GM21786 (cell line): ENCODE data around the gene TAAR2.
"Not testable (repeated sequence)": the region's sequence is repeated elsewhere in the genome, so short reads cannot be mapped to it uniquely, and the experiment has no call there.

Experiments used
- ATAC-seq: cut with Tn5 transposase; IDR thresholded peaks from one replicate; pipeline ENCODE4 v1.9.1; 2021; ENCODE audit not compliant: unreplicated experiment

Gene TAAR2

GRCh38 chr6:132624175-132624574 lies at the start of gene TAAR2:
TSS of gene TAAR2 (minus strand) at chr6:132624275. CDS start at chr6:132624275, 0 bp downstream.
- ATAC-seq, result no peak

DNA sequence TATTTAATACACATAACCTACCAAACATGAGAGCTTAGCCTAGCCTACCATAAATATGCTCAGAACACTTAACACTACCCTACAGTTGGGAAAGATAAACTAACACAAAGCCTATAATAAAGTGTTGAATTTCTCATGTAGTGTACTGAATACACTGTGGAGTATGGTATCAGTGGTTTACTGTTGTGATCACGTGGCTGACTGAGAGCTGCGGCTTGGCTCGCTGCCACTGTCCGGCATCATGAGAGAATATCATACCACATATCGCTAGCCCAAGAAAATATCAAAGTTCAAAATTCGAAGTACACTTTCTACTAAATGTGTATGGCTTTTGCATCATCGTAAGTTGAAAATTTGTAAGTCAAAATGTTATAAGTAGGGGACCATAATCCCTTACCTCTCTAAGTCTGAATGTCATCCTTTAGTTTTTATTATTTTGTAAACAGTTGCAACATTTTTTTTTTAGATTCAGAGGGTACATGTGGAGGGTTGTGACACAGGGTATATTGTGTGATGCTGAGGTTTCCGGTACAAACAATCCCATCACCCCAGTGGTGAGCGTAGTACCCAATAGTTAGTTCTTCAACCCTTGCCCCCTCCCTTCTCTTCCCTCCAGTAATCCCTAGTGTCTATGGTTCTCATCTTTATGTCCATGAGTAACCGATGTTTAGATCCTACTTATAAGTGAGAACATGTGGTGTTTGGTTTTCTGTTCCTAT lies 49.5 kb upstream of the TAAR2 start:
- no peak for ATAC-seq

GRCh38 chr6:132671295-132671694 lies 47.2 kb upstream of the TAAR2 start:
- no peak for ATAC-seq

DNA sequence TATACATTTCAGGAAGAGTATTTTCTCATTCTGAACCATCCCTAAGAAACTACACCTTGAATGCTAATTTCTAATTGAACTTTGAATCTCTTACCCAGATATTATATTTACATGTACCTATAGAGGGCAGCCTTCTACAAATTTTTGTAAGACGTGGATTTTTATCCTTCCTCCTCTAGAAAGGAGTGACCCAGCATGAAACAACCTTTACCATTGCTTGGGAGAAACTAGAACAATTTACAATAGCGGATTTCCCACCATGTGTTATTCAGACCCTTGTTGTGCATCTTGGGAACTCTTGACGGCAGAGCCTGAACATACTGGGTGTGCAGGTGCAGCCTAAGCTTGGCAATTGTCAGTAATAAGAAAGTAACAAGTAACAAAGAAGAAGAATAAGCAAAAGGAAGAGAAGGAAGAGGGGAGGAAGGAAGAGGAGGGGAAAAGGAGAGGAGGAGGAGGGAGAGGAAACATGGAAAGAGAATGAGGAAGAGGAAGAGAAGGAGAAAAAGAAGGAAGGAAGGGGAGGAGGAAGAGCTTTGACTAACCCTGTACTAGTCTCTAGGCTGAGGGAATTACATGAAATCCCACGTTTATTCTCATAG lies 45.7 kb upstream of the TAAR2 start:
- peak; percentile 80 for ATAC-seq

DNA sequence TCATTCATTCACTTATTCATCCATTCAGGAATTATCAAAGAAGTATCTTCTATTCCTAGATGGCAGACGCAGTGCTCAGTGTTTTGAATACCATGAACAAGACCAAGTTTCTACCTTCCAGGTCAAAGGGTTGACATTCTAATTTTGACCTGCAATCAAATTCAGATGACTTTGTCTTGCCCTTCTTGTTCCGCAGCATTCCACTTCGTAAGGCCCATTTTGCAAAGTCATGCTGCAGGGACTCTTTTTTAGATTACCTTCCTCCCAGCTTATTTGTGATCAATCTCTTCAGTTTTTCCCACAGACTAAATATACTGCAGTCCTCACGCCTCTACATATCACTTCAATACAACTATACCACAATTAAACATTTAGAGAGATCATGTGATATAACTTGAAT lies 42.0 kb upstream of the TAAR2 start:
- ATAC-seq, result no peak

DNA sequence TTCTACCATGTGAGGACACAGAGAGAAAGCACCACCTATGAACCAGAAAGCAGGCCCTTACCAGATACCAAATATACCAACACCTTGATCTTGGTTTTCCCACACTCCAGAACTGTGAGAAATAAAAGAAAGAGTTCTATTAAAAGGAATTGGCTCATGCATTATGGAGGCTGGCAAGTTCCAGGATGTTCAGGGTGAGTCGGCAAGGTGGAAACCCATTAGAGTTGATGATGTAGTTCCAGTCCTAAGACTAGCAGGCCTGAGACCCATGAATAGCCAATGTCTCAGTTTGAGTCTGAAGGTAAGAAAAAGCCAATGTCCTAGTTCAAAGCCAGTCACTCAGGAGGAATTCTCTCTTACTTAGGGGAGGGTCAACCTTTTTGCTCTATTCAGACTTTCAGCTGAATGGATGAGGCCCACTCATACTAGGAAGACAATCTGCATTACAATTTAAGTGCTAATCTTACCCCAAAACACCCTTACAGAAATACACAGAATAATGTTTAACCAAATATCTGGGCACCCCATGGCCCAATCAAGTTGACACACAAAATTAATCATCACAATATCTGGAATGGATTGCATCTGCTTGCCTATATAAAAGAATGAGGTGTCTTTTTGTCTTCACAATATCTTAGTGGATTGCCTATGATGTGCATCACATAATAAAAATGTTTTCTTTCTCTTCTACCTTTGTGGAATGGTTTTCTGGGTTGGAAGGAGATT lies 40.4 kb upstream of the TAAR2 start:
- no peak for ATAC-seq

GRCh38 chr6:132663661-132664060 lies 39.6 kb upstream of the TAAR2 start:
- no peak for ATAC-seq

GRCh38 chr6:132661906-132662305 lies 37.8 kb upstream of the TAAR2 start:
- no peak for ATAC-seq

- ATAC-seq, result no peak
Measured at GRCh38 chr6:132659082-132659481, 35.0 kb upstream of the TAAR2 start, which contains the start of gene TAAR1. TSS of gene TAAR1 (minus strand) at chr6:132659182. CDS start at chr6:132646003, 13,179 bp downstream.

GRCh38 chr6:132651062-132651461 lies 27.0 kb upstream of the TAAR2 start:
- ATAC-seq, result peak; percentile 66

DNA sequence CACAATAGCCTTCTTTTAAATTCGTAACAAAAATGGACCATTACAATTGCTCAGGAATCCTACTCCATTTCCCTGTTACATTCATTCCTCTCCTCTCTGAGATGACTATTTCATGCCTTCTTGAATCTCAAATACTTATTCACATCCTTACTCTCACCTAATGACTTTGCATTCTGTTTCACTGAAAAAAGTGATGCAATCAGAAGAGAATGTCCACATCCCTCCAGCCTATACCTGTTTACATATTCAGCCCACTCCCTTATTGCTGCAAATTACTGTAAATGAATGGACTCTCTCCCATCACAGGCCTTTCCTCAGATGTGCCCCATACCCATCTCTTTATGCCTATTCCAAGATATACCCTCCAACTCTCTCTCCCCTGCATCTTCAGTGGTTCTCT lies 26.4 kb upstream of the TAAR2 start:
- ATAC-seq, result no peak

DNA sequence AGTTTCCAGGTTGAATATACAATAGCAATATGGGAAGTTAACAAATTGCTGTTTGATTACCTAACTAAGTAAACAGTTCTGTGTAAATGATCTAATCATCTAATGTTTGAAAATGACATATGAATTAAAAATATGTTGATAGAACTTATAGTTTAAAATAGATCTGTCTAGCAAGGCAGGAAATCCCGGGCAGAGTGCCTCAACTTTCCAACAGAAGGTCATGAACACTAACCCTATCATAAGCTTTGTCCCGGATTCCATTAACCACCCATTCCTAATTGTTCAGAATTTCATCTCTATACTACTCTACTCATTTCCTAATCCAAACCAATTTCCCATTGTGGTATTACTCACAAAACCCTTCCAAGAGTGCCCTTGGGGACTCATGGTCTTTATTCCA lies 24.8 kb upstream of the TAAR2 start:
- no peak for ATAC-seq

- peak; percentile 62 for ATAC-seq
Measured at GRCh38 chr6:132648356-132648755, 24.3 kb upstream of the TAAR2 start.

DNA sequence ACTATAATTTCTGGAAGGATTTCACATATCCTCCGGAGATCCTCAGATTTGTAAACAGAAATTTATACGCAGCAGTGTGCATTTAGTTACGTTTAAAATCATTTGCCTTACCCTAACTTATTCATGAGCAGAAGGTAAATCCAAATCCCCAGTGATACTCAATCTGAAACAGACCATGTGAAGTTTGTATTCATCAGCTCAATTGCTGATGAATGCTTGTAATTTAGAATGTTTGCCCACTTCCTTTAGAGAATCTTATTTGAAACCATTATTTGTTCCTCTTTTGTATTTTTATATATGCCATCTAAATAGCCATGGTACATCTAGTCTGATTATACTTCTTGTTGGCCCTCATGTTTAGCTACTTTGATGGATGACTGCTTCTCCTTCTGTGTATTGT lies 19.5 kb upstream of the TAAR2 start:
- ATAC-seq, result no peak

GRCh38 chr6:132637135-132637534 lies 13.1 kb upstream of the TAAR2 start:
- ATAC-seq, result not testable (repeated sequence)

- not testable (repeated sequence) for ATAC-seq
Measured at GRCh38 chr6:132635906-132636305, 11.8 kb upstream of the TAAR2 start.

- not testable (repeated sequence) for ATAC-seq
Measured at GRCh38 chr6:132635288-132635687, 11.2 kb upstream of the TAAR2 start.

- no peak for ATAC-seq
Measured at GRCh38 chr6:132634796-132635195, 10.7 kb upstream of the TAAR2 start.

DNA sequence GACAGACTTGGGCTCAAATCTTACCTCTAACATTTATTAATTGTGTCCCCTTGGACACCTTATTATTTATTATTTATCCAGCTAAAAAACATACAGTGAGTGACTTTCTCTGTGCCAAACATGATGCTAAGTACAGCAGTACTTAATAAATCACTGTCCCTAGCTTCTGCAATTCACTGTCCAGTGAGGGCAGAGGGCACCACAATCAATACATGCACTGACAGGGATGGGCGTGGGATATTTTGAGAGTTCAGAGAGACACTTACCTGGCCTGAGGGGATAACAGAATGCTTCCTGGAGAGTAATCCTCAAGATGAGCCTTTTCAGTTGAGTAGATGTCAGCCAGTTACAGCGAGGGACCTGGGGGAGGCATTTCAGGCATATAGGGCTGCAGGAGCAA lies 9.3 kb upstream of the TAAR2 start:
- no peak for ATAC-seq

- no peak for ATAC-seq
Measured at GRCh38 chr6:132623106-132623845, 799 bp downstream of the TAAR2 start.

GRCh38 chr6:132616677-132617076 lies 7.4 kb downstream of the TAAR2 start:
- ATAC-seq, result no peak
